ENCODE results near the gene OR51B4. TPM values are rescaled to one million over a fixed set of nuclear protein-coding genes. Genes with fewer than 3 reads are reported as not detected.
"Not testable (repeated sequence)": the region's sequence is repeated elsewhere in the genome, so short reads cannot be mapped to it uniquely, and the experiment has no call there.

OR51B4 gene
- total RNA-seq, 4 donors from 2014 or later = not detected

DNA sequence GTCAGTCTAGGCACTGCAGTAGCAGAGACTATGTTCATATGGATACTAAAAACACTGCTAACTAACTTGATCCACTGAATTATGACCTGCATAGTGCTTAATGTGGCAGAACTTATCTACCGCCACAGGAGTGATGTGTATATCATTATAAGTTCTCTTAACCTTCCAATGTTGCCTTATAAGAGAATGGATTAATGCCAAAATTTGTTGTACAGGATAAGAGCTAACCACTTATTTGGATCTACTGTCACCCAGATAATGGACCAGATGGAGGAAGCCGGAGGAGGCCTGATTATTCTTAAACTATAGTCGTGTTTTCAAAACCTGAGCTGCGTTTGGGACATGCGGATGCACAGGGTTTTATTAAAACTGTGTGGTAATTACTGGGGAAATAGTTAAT is 1.9 kb upstream of the OR51B4 start:
- WGBS, 2 donors (ENCODE audit: low coverage in 1 of 2) = 71 to 75% methylated on average over 5 of the region's 5 CpGs
- H3K27me3 ChIP-seq = no peaks in the 10 kb centered on the region
- H3K4me1 ChIP-seq = no peaks in the 10 kb centered on the region
- no peak for ATAC-seq
- TF ChIP-seq POLR2AphosphoS5 (IDR thresholded peaks at IDR 0.05) (no peak), POLR2A (IDR thresholded peaks at IDR 0.05) (no peak)
- TF ChIP-seq, protein P1, sequence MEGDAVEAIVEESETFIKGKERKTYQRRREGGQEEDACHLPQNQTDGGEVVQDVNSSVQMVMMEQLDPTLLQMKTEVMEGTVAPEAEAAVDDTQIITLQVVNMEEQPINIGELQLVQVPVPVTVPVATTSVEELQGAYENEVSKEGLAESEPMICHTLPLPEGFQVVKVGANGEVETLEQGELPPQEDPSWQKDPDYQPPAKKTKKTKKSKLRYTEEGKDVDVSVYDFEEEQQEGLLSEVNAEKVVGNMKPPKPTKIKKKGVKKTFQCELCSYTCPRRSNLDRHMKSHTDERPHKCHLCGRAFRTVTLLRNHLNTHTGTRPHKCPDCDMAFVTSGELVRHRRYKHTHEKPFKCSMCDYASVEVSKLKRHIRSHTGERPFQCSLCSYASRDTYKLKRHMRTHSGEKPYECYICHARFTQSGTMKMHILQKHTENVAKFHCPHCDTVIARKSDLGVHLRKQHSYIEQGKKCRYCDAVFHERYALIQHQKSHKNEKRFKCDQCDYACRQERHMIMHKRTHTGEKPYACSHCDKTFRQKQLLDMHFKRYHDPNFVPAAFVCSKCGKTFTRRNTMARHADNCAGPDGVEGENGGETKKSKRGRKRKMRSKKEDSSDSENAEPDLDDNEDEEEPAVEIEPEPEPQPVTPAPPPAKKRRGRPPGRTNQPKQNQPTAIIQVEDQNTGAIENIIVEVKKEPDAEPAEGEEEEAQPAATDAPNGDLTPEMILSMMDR (IDR thresholded peaks at IDR 0.05) = no peak
- H3K9me3 ChIP-seq = no peaks in the 10 kb centered on the region
- H3K36me3 ChIP-seq = no peaks in the 10 kb centered on the region
- H3K27ac ChIP-seq = no peak overlapping the region
- no peak overlapping the region for H3K4me3 ChIP-seq

DNA sequence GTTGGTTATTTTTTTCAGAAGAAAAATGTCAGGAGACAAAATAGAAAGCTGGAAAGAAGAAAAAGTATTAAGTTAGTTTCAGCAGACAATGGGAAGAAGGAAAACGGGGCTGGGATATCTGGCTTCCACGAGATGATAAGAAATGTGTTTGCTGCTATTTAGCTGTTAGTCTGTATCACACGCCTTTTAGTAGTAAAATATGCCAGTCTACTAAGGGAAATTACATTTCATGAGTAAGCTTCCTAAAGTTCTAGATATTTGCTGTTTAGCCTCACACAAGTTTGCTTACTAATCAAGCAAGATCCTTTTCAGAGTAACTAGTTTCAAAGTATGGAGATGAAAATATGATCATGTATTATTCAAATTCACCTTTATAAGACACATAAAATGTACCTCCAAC is 1.5 kb downstream of the OR51B4 start:
- H3K36me3 ChIP-seq = no peaks in the 10 kb centered on the region
- H3K4me1 ChIP-seq = no peaks in the 10 kb centered on the region
- no peak overlapping the region for H3K27ac ChIP-seq
- H3K27me3 ChIP-seq = no peaks in the 10 kb centered on the region
- WGBS, 2 donors (ENCODE audit: low coverage in 1 of 2) = 55 to 63% methylated on average over 3 of the region's 3 CpGs
- H3K9me3 ChIP-seq = no peaks in the 10 kb centered on the region
- ATAC-seq = no peak
- no peak for TF ChIP-seq POLR2AphosphoS5 (IDR thresholded peaks at IDR 0.05)
- no peak for TF ChIP-seq POLR2A (IDR thresholded peaks at IDR 0.05)
- TF ChIP-seq, protein P1 (IDR thresholded peaks at IDR 0.05) = no peak
- no peak for TF ChIP-seq EP300 (IDR thresholded peaks at IDR 0.05)
- H3K4me3 ChIP-seq = no peak overlapping the region

DNA sequence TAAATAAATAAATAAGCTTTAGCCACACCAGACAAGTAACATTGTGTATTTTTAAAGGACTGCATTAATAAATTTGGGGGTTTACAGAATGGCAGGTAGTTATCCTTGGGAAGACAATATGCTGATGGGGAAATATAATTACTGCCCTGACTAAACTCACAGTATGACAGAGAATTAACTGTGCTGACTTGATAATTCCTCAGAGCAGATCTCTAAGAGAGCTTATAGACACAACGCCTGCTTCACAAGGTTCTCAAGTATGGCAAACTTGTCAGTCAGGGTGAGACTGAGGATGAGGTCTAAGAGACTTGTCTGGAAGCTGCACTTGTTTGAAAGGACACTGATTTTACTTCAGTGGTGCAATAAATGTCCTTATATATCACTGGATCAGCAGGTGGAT is 3.3 kb downstream of the OR51B4 start:
- no peaks in the 10 kb centered on the region for H3K4me1 ChIP-seq
- WGBS, 2 donors (ENCODE audit: low coverage in 1 of 2) = 64 to 70% methylated on average over 1 of the region's 1 CpG
- TF ChIP-seq EP300 (IDR thresholded peaks at IDR 0.05) (no peak), POLR2A (IDR thresholded peaks at IDR 0.05) (no peak), POLR2AphosphoS5 (IDR thresholded peaks at IDR 0.05) (no peak)
- TF ChIP-seq, protein P1 (IDR thresholded peaks at IDR 0.05) = no peak
- H3K9me3 ChIP-seq = no peaks in the 10 kb centered on the region
- H3K36me3 ChIP-seq = no peaks in the 10 kb centered on the region
- H3K27ac ChIP-seq = no peak overlapping the region
- H3K27me3 ChIP-seq = no peaks in the 10 kb centered on the region
- ATAC-seq = no peak
- H3K4me3 ChIP-seq = no peak overlapping the region

DNA sequence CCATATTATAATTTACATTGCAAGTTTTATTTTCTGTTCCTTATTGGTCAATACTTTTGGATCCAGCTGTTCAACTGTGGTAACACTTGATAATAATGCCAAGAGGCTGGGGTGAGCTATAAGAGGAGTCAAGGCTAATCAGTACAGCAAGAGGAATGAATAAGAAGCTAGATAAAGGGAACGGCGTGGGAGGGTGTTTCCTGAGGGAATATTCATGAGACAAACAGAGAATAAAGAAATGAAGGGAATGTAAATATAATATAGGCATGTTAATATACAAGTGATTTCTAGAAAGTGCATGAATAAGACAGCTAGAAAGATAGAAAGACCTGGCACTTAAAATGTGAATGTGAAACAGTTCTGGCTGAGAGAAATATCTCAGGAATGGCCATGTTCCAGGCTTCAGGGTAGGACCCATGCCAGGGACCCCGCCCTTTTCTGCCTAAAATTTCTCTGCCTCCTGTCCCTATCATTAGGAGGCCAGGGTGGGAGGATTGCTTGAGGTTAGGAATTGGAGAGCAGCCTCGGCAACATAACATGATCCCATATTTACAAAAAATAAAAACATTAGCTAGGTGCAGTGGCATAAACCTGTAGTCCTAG is 3.9 kb downstream of the OR51B4 start:
- H3K4me1 ChIP-seq = no peaks in the 10 kb centered on the region
- H3K4me3 ChIP-seq = no peak overlapping the region
- H3K9me3 ChIP-seq = no peaks in the 10 kb centered on the region
- ATAC-seq = no peak
- 46 to 80% methylated on average over 3 to 4 of the region's 4 CpGs for WGBS, 2 donors (ENCODE audit: low coverage in 1 of 2)
- no peak overlapping the region for H3K27ac ChIP-seq
- H3K36me3 ChIP-seq = no peaks in the 10 kb centered on the region
- TF ChIP-seq, protein P1 (IDR thresholded peaks at IDR 0.05) = no peak
- TF ChIP-seq POLR2AphosphoS5 (IDR thresholded peaks at IDR 0.05) (no peak), EP300 (IDR thresholded peaks at IDR 0.05) (no peak), POLR2A (IDR thresholded peaks at IDR 0.05) (no peak)
- no peaks in the 10 kb centered on the region for H3K27me3 ChIP-seq

DNA sequence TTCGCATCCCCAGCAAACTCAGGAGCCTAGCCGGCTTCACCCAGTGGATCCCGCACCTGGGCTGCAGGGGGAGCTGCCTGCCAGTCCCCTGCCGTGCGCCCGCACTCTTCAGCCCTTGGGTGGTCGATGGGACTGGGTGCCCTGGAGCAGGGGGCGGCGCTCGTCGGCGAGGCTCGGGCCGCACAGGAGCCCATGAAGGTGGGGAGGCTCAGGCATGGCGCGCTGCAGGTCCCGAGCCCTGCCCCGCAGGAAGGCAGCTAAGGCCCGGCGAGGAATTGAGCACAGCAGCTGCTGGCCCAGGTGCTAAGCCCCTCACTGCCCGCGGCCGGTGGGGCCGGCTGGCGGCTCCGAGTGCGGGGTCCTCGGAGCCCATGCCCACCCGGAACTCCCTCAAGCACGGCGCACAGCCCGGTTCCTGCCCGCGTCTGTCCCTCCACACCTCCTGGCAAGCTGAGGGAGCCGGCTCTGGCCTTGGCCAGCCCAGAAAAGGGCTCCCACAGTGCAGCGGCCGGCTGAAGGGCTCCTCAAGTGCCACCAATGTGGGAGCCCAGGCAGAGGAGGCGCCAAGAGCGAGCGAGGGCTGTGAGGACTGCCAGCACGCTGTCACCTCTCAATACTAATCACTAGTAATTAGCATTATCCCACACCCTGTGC is 7.3 kb downstream of the OR51B4 start:
- H3K27ac ChIP-seq, H3K36me3 ChIP-seq, H3K27me3 ChIP-seq, H3K4me3 ChIP-seq, ATAC-seq, H3K4me1 ChIP-seq, H3K9me3 ChIP-seq: not testable (repeated sequence)
- 80% methylated on average over 1 of the region's 41 CpGs; no CpG with 5 or more reads in 1 of the 2 donors for WGBS, 2 donors (ENCODE audit: low coverage in 1 of 2)
